Mammary epithelial cell (primary cell): Measurements from ENCODE around the gene ZNF563.
"Not testable (repeated sequence)": the region's sequence is repeated elsewhere in the genome, so short reads cannot be mapped to it uniquely, and the experiment has no call there.

Experiments used
- CTCF ChIP-seq, 2 donors: IDR thresholded peaks in 1 of 2; conservative IDR thresholded peaks in 1 of 2; 2 replicates each; pipeline ENCODE4 v1.5.1; 2011 to 2012; ENCODE audit warnings: inconsistent platforms in 2 of 2, low read length in 2 of 2, mild to moderate bottlenecking in 2 of 2, control low read depth in 1 of 2, low read depth in 1 of 2; ENCODE audit not compliant: insufficient read depth in 1 of 2; ENCODE audit errors: extremely low read depth in 1 of 2
- EZH2 ChIP-seq: IDR thresholded peaks from 2 replicates; pipeline ENCODE4 v1.6.1; 2012; ENCODE audit warnings: low read length, inconsistent platforms, borderline replicate concordance

- not testable (repeated sequence) for TF ChIP-seq CTCF (conservative IDR thresholded peaks at IDR 0.05 in 1 of 2, IDR thresholded peaks at IDR 0.05 in 1 of 2; ENCODE audit: extremely low read depth in 1 of 2, insufficient read depth in 1 of 2, low read depth in 1 of 2, low read length in 2 of 2); EZH2
Observed at GRCh38 chr19:12362236-12362635, 28.8 kb upstream of the ZNF563 start.
